SK-N-SH (cell line): ENCODE results near the gene BMX. TPM values are rescaled to one million over a fixed set of nuclear protein-coding genes. Genes with fewer than 3 reads are reported as not detected.

ENCODE experiments used
- CTCF ChIA-PET: fragments of 300-600, 350-600 bp; formaldehyde crosslinking; extraction: SDS; loops from one replicate; lab custom pipeline; 2021; lab: Yijun Ruan, JAX
- POLR2A ChIA-PET: fragments of 350-600 bp; sonication (Branson Sonifier 250); formaldehyde crosslinking; extraction: SDS; loops from one replicate; lab custom pipeline; 2020; ENCODE audit warnings: antibody characterized with exemption, inconsistent platforms; lab: Yijun Ruan, JAX
- DNase-seq: peaks from one replicate; pipeline ENCODE4 v3.0.0; 2012
- H2AFZ ChIP-seq: fragments of 200-600 bp; sonication (generic); 2 replicates; pipeline ENCODE4 v1.8.1; 2016; ENCODE audit warnings: antibody characterized with exemption, mild to moderate bottlenecking, low read depth
- H3F3A ChIP-seq: fragments of 200-600 bp; sonication (generic); replicated peaks from 2 replicates; pipeline ENCODE3; 2016; ENCODE audit warnings: antibody characterized with exemption, mild to moderate bottlenecking; ENCODE audit not compliant: insufficient read depth
- H3K27ac ChIP-seq, 2 experiments: fragments of 200-500 bp in 1 of 2; fragments of 200-600 bp in 1 of 2; sonication (Bioruptor generic) in 1 of 2; sonication (generic), shearing (Covaris generic) in 1 of 2; 2 replicates each; pipeline versions ENCODE4 v1.5.1 to v1.6.1; 2014 to 2016; ENCODE audit warnings: low read depth in 2 of 2, inconsistent platforms in 1 of 2, low read length in 1 of 2, mild to moderate bottlenecking in 1 of 2, mixed read lengths in 1 of 2
- H3K27me3 ChIP-seq: fragments of 200-600 bp; sonication (generic), shearing (Covaris generic); 2 replicates; pipeline ENCODE4 v1.6.1; 2016; ENCODE audit warnings: mixed run types; ENCODE audit not compliant: insufficient read depth
- H3K36me3 ChIP-seq, 2 experiments: fragments of 200-500 bp in 1 of 2; fragments of 200-600 bp in 1 of 2; sonication (Bioruptor generic) in 1 of 2; sonication (generic) in 1 of 2; replicated peaks in 1 of 2; 2 replicates each; pipeline versions ENCODE3 to v1.5.1; 2014 to 2016; ENCODE audit warnings: low read length in 1 of 2, mild to moderate bottlenecking in 1 of 2; ENCODE audit not compliant: insufficient read depth in 2 of 2, control insufficient read depth in 1 of 2
- H3K4me1 ChIP-seq, 2 experiments: fragments of 200-500 bp in 1 of 2; fragments of 200-600 bp in 1 of 2; sonication (Bioruptor generic) in 1 of 2; sonication (generic), shearing (Covaris generic) in 1 of 2; 2 replicates each; pipeline versions ENCODE4 v1.5.1 to v1.6.1; 2014 to 2016; ENCODE audit warnings: low read depth in 1 of 2, low read length in 1 of 2, mixed run types in 1 of 2; ENCODE audit not compliant: insufficient read depth in 2 of 2, control insufficient read depth in 1 of 2
- H3K4me2 ChIP-seq: fragments of 200-600 bp; sonication (generic), shearing (Covaris generic); 2 replicates; pipeline ENCODE4 v1.6.1; 2017; ENCODE audit warnings: mixed run types
- H3K4me3 ChIP-seq, 2 experiments: fragments of 200-500 bp in 1 of 2; fragments of 200-600 bp in 1 of 2; sonication (Bioruptor generic) in 1 of 2; sonication (generic), shearing (Covaris generic) in 1 of 2; 2 replicates each; pipeline versions ENCODE4 v1.5.1 to v1.8.1; 2014 to 2016; ENCODE audit warnings: low read depth in 2 of 2, inconsistent platforms in 1 of 2, low read length in 1 of 2, mild to moderate bottlenecking in 1 of 2, mixed read lengths in 1 of 2, moderate library complexity in 1 of 2
- H3K79me2 ChIP-seq: fragments of 200-600 bp; sonication (generic); 2 replicates; pipeline ENCODE4 v1.8.1; 2017; ENCODE audit warnings: mild to moderate bottlenecking; ENCODE audit not compliant: insufficient read depth
- H3K9ac ChIP-seq: fragments of 200-600 bp; sonication (generic); 2 replicates; pipeline ENCODE4 v1.6.1; 2017; ENCODE audit warnings: mixed run types
- H3K9me2 ChIP-seq: fragments of 200-600 bp; sonication (generic); 2 replicates; pipeline ENCODE4 v1.6.1; 2017; ENCODE audit warnings: mixed run types
- H3K9me3 ChIP-seq: fragments of 200-600 bp; sonication (generic); 2 replicates; pipeline ENCODE4 v1.6.1; 2017; ENCODE audit warnings: mixed run types, mild to moderate bottlenecking, moderate library complexity
- H4K20me1 ChIP-seq: fragments of 200-600 bp; sonication (generic); 2 replicates; pipeline ENCODE4 v1.6.1; 2017; ENCODE audit warnings: mild to moderate bottlenecking, mixed run types; ENCODE audit not compliant: insufficient read depth
- CHD2 ChIP-seq: fragments of 150-350 bp; IDR thresholded peaks from 2 replicates; pipeline ENCODE4 v1.6.1; 2018; ENCODE audit warnings: low read length; ENCODE audit not compliant: partially characterized antibody
- CTCF ChIP-seq: fragments of 200-600 bp; sonication (generic); IDR thresholded peaks from 2 replicates; pipeline ENCODE4 v1.6.1; 2017; ENCODE audit warnings: antibody characterized with exemption, mild to moderate bottlenecking, moderate library complexity
- JUND ChIP-seq: IDR thresholded peaks from 2 replicates; pipeline ENCODE4 v1.4.0; 2012
- MEF2A ChIP-seq: IDR thresholded peaks from 2 replicates; pipeline ENCODE4 v1.4.0; 2012; ENCODE audit warnings: low read depth, borderline replicate concordance
- POLR2AphosphoS5 ChIP-seq: IDR thresholded peaks from 2 replicates; pipeline ENCODE4 v1.6.1; 2012; ENCODE audit warnings: low read depth, low read length
- RAD21 ChIP-seq: IDR thresholded peaks from 2 replicates; pipeline ENCODE4 v1.6.1; 2012; ENCODE audit warnings: mild to moderate bottlenecking, low read length
- RXRA ChIP-seq: IDR thresholded peaks from 2 replicates; pipeline ENCODE4 v1.4.0; 2012; ENCODE audit warnings: low read depth, mild to moderate bottlenecking, borderline replicate concordance
- TAF1 ChIP-seq: IDR thresholded peaks from 2 replicates; pipeline ENCODE4 v1.6.1; 2012; ENCODE audit warnings: low read depth, mild to moderate bottlenecking, low read length, moderate library complexity, borderline replicate concordance
- USF1 ChIP-seq: IDR thresholded peaks from 2 replicates; pipeline ENCODE4 v1.4.0; 2012; ENCODE audit warnings: low read depth, borderline replicate concordance
- WGBS: methylation state at CpG from one replicate; pipeline ENCODE4 v1.1.6; 2017; ENCODE audit warnings: low lambda C conversion rate; 5-methylcytosine and 5-hydroxymethylcytosine counted together
- polyA plus RNA-seq, 3 experiments: library from polyadenylated mRNA; depleted of rRNA; stranded (reverse); fragments of >200 nt; gene quantifications; 2 replicates each; pipeline ENCODE4 v1.2.3, GENCODE V29; 2012
- TF ChIP-seq, protein P1 (sequence below): fragments of 150-350 bp; IDR thresholded peaks from 2 replicates; pipeline ENCODE4 v1.6.1; 2016; ENCODE audit warnings: mild to moderate bottlenecking, low read depth, low read length
- TF ChIP-seq, protein P2 (sequence below): fragments of 150-350 bp; IDR thresholded peaks from 2 replicates; pipeline ENCODE4 v1.6.1; 2017; ENCODE audit warnings: antibody characterized with exemption, low read length, low read depth, borderline replicate concordance

Gene BMX
- polyA plus RNA-seq, 1 of the 3 experiments (the other 2 are of a cell fraction) = not detected

- no peak for TF ChIP-seq CTCF
- no peak for TF ChIP-seq TAF1
- TF ChIP-seq POLR2AphosphoS5 = no peak
- TF ChIP-seq CHD2 = no peak
- TF ChIP-seq, protein P1, sequence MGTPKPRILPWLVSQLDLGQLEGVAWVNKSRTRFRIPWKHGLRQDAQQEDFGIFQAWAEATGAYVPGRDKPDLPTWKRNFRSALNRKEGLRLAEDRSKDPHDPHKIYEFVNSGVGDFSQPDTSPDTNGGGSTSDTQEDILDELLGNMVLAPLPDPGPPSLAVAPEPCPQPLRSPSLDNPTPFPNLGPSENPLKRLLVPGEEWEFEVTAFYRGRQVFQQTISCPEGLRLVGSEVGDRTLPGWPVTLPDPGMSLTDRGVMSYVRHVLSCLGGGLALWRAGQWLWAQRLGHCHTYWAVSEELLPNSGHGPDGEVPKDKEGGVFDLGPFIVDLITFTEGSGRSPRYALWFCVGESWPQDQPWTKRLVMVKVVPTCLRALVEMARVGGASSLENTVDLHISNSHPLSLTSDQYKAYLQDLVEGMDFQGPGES = no peak
- TF ChIP-seq USF1 = no peak
- TF ChIP-seq JUND = no peak
These were observed 4.5 kb downstream of the BMX start (continued) for GRCh38 chrX:15505101-15505500.

GRCh38 chrX:15507005-15507404, 6.4 kb downstream of the BMX start:
- WGBS = 64% methylated on average over 5 of the region's 5 CpGs
- H3K9me2 ChIP-seq = no peaks in the 10 kb centered on the region
- DNase-seq = no peak

More at GRCh38 chrX:15507005-15507404, 6.4 kb downstream of the BMX start:
- Histone ChIP-seq H3K36me3 (no peaks in the 10 kb centered on the region), H3K4me1 (no peaks in the 10 kb centered on the region), H3K27ac (no peak overlapping the region), H3K9ac (no peak overlapping the region), H2AFZ (no peak overlapping the region), H3F3A (no peaks in the 10 kb centered on the region)
- CTCF ChIA-PET = interaction anchor here (1.0 to 1.6 kb wide), 2 partner anchors 8 to 11 kb away, joined by 3 to 6 read pairs; no protein-coding TSS in a partner anchor
- TF ChIP-seq TAF1 (no peak), CTCF (no peak), MEF2A (no peak), RXRA (no peak), RAD21 (no peak)
- TF ChIP-seq, protein P2, sequence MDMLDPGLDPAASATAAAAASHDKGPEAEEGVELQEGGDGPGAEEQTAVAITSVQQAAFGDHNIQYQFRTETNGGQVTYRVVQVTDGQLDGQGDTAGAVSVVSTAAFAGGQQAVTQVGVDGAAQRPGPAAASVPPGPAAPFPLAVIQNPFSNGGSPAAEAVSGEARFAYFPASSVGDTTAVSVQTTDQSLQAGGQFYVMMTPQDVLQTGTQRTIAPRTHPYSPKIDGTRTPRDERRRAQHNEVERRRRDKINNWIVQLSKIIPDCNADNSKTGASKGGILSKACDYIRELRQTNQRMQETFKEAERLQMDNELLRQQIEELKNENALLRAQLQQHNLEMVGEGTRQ = no peak
- TF ChIP-seq, all 33 proteins: peak for 0
- Histone ChIP-seq H3K79me2 (no peaks in the 10 kb centered on the region), H4K20me1 (no peaks in the 10 kb centered on the region), H3K9me3 (no peaks in the 10 kb centered on the region), H3K4me2 (no peak overlapping the region), H3K4me3 (no peak overlapping the region), H3K27me3 (peaks cover 8% of the 10 kb centered on the region; the same call in 1 of the 2 replicates)
- POLR2A ChIA-PET = no interaction called here
